Liver (tissue), 3 donors: Measurements from ENCODE around the gene LPAR3.

Experiments
- EGR1 ChIP-seq, 2 donors: IDR thresholded peaks; 2 replicates each; pipeline ENCODE4 v1.6.1; 2016 to 2018; ENCODE audit warnings: antibody characterized with exemption in 2 of 2, low read depth in 2 of 2
- FOXA1 ChIP-seq: IDR thresholded peaks from 2 replicates; pipeline ENCODE4 v1.6.1; 2016; ENCODE audit warnings: antibody characterized with exemption
- GABPA ChIP-seq, 2 donors: IDR thresholded peaks in 1 of 2; conservative IDR thresholded peaks in 1 of 2; 2 replicates each; pipeline ENCODE4 v1.6.1; 2016; ENCODE audit warnings: antibody characterized with exemption in 2 of 2, mild to moderate bottlenecking in 1 of 2, moderate library complexity in 1 of 2
- JUND ChIP-seq, 2 donors: IDR thresholded peaks; 2 replicates each; pipeline ENCODE4 v1.6.1; 2016; ENCODE audit warnings: antibody characterized with exemption in 2 of 2
- RAD21 ChIP-seq, 2 donors: IDR thresholded peaks; 2 replicates each; pipeline ENCODE4 v1.6.1; 2016; ENCODE audit warnings: antibody characterized with exemption in 2 of 2, mild to moderate bottlenecking in 2 of 2
- RXRA ChIP-seq, 2 donors: IDR thresholded peaks; 2 replicates each; pipeline ENCODE4 v1.6.1; 2017 to 2018; ENCODE audit warnings: antibody characterized with exemption in 2 of 2, mild to moderate bottlenecking in 1 of 2
- SP1 ChIP-seq: IDR thresholded peaks from 2 replicates; pipeline ENCODE4 v1.6.1; 2018; ENCODE audit warnings: antibody characterized with exemption, mild to moderate bottlenecking
- TAF1 ChIP-seq: conservative IDR thresholded peaks from 2 replicates; pipeline ENCODE4 v1.6.1; 2016; ENCODE audit warnings: antibody characterized with exemption, mild to moderate bottlenecking
- YY1 ChIP-seq: IDR thresholded peaks from 2 replicates; pipeline ENCODE4 v1.6.1; 2016; ENCODE audit warnings: antibody characterized with exemption, mild to moderate bottlenecking
- TF ChIP-seq, protein P1 (sequence below): fragments of 150-350 bp; IDR thresholded peaks from 2 replicates; pipeline ENCODE4 v1.5.1; 2017; ENCODE audit warnings: improper control_type of control experiment, low read depth, low read length; ENCODE audit not compliant: missing input control
- TF ChIP-seq, protein P2 (sequence below): IDR thresholded peaks from 2 replicates; pipeline ENCODE4 v1.6.1; 2016; ENCODE audit warnings: antibody characterized with exemption
- TF ChIP-seq, protein P3 (sequence below): IDR thresholded peaks from 2 replicates; pipeline ENCODE4 v1.6.1; 2016; ENCODE audit warnings: antibody characterized with exemption, mild to moderate bottlenecking
- TF ChIP-seq, protein P4 (sequence below): IDR thresholded peaks from 2 replicates; pipeline ENCODE4 v1.6.1; 2016; ENCODE audit warnings: antibody characterized with exemption
- TF ChIP-seq, protein P5 (sequence below): IDR thresholded peaks from 2 replicates; pipeline ENCODE4 v1.6.1; 2016; ENCODE audit warnings: antibody characterized with exemption
- donor health status: healthy.
- donor health status: healthy.

DNA sequence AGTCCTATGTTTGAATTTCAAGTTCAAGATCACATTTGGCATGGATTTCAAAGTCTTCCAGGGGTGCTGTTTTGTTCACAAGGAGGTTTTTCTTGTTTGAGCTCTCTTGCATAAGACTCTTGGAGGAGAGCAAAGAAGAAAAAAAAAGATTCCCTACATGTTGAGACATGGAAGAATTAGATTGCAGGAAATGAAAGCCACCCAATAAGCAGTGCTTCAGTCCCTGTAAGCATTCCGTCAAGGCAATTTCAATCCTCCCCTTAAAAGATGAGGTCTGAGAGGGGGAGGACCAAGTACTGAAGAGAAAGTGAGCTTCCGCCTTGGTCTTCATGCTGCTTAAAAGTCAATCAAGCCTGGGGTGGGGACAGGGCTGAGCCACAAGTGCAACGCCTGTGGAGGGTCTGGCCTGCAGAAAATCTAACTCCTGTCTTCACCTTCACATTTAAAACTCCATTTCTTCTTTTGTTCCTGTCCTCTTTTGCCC, 50.2 kb downstream of the LPAR3 start:
- TF ChIP-seq, protein P1, sequence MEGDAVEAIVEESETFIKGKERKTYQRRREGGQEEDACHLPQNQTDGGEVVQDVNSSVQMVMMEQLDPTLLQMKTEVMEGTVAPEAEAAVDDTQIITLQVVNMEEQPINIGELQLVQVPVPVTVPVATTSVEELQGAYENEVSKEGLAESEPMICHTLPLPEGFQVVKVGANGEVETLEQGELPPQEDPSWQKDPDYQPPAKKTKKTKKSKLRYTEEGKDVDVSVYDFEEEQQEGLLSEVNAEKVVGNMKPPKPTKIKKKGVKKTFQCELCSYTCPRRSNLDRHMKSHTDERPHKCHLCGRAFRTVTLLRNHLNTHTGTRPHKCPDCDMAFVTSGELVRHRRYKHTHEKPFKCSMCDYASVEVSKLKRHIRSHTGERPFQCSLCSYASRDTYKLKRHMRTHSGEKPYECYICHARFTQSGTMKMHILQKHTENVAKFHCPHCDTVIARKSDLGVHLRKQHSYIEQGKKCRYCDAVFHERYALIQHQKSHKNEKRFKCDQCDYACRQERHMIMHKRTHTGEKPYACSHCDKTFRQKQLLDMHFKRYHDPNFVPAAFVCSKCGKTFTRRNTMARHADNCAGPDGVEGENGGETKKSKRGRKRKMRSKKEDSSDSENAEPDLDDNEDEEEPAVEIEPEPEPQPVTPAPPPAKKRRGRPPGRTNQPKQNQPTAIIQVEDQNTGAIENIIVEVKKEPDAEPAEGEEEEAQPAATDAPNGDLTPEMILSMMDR: no peak
- TF ChIP-seq RAD21 (IDR thresholded peaks at IDR 0.05): no peak
- TF ChIP-seq JUND (IDR thresholded peaks at IDR 0.05): no peak
- no peak for TF ChIP-seq SP1
- TF ChIP-seq, protein P2, sequence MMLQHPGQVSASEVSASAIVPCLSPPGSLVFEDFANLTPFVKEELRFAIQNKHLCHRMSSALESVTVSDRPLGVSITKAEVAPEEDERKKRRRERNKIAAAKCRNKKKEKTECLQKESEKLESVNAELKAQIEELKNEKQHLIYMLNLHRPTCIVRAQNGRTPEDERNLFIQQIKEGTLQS: no peak
- no peak for TF ChIP-seq TAF1
- TF ChIP-seq, protein P3, sequence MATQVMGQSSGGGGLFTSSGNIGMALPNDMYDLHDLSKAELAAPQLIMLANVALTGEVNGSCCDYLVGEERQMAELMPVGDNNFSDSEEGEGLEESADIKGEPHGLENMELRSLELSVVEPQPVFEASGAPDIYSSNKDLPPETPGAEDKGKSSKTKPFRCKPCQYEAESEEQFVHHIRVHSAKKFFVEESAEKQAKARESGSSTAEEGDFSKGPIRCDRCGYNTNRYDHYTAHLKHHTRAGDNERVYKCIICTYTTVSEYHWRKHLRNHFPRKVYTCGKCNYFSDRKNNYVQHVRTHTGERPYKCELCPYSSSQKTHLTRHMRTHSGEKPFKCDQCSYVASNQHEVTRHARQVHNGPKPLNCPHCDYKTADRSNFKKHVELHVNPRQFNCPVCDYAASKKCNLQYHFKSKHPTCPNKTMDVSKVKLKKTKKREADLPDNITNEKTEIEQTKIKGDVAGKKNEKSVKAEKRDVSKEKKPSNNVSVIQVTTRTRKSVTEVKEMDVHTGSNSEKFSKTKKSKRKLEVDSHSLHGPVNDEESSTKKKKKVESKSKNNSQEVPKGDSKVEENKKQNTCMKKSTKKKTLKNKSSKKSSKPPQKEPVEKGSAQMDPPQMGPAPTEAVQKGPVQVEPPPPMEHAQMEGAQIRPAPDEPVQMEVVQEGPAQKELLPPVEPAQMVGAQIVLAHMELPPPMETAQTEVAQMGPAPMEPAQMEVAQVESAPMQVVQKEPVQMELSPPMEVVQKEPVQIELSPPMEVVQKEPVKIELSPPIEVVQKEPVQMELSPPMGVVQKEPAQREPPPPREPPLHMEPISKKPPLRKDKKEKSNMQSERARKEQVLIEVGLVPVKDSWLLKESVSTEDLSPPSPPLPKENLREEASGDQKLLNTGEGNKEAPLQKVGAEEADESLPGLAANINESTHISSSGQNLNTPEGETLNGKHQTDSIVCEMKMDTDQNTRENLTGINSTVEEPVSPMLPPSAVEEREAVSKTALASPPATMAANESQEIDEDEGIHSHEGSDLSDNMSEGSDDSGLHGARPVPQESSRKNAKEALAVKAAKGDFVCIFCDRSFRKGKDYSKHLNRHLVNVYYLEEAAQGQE: no peak
- TF ChIP-seq YY1: no peak
- no peak for TF ChIP-seq GABPA (IDR thresholded peaks at IDR 0.05 in 1 of 2, conservative IDR thresholded peaks at IDR 0.05 in 1 of 2)
- TF ChIP-seq RXRA (IDR thresholded peaks at IDR 0.05): no peak
- TF ChIP-seq, protein P4, sequence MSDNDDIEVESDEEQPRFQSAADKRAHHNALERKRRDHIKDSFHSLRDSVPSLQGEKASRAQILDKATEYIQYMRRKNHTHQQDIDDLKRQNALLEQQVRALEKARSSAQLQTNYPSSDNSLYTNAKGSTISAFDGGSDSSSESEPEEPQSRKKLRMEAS: no peak
- TF ChIP-seq, protein P5, sequence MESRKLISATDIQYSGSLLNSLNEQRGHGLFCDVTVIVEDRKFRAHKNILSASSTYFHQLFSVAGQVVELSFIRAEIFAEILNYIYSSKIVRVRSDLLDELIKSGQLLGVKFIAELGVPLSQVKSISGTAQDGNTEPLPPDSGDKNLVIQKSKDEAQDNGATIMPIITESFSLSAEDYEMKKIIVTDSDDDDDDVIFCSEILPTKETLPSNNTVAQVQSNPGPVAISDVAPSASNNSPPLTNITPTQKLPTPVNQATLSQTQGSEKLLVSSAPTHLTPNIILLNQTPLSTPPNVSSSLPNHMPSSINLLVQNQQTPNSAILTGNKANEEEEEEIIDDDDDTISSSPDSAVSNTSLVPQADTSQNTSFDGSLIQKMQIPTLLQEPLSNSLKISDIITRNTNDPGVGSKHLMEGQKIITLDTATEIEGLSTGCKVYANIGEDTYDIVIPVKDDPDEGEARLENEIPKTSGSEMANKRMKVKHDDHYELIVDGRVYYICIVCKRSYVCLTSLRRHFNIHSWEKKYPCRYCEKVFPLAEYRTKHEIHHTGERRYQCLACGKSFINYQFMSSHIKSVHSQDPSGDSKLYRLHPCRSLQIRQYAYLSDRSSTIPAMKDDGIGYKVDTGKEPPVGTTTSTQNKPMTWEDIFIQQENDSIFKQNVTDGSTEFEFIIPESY: no peak
- no peak for TF ChIP-seq EGR1 (IDR thresholded peaks at IDR 0.05; ENCODE audit: low read depth in 2 of 2)
- no peak for TF ChIP-seq FOXA1
